Liver (tissue), 3 donors: ENCODE measurements around the gene ANKLE1.

ENCODE experiments used
- EGR1 ChIP-seq, 2 donors: IDR thresholded peaks; 2 replicates each; pipeline ENCODE4 v1.6.1; 2016 to 2018; ENCODE audit warnings: antibody characterized with exemption in 2 of 2, low read depth in 2 of 2
- HNF4A ChIP-seq, 2 donors: conservative IDR thresholded peaks; 2 replicates each; pipeline ENCODE4 v1.6.1; 2016; ENCODE audit warnings: antibody characterized with exemption in 2 of 2, mild to moderate bottlenecking in 2 of 2
- JUND ChIP-seq, 2 donors: IDR thresholded peaks; 2 replicates each; pipeline ENCODE4 v1.6.1; 2016; ENCODE audit warnings: antibody characterized with exemption in 2 of 2
- RAD21 ChIP-seq, 2 donors: IDR thresholded peaks; 2 replicates each; pipeline ENCODE4 v1.6.1; 2016; ENCODE audit warnings: antibody characterized with exemption in 2 of 2, mild to moderate bottlenecking in 2 of 2
- TF ChIP-seq, protein P1 (sequence below): fragments of 150-350 bp; IDR thresholded peaks from 2 replicates; pipeline ENCODE4 v1.5.1; 2017; ENCODE audit warnings: improper control_type of control experiment, low read depth, low read length; ENCODE audit not compliant: missing input control
- TF ChIP-seq, protein P2 (sequence below): IDR thresholded peaks from 2 replicates; pipeline ENCODE4 v1.6.1; 2016; ENCODE audit warnings: antibody characterized with exemption
- donor health status: healthy.
- donor health status: healthy.

DNA sequence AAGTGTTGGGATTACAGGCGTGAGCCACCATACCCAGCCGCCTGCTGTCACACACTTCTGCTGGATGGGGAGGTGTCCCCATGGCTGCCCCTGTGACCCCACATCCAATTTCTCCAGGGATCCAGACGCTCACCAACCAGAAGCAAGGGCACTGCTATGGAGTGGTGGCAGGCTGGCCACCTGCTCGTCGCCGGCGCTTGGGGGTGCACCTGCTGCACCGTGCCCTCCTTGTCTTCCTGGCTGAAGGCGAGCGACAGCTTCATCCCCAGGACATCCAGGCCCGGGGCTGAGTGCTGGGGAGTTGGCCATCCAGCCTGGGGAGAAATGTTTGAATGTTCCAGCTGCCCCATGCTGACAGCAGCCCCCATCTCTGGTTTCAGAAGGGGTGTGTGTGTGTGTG is 4.6 kb downstream of the ANKLE1 start:
- TF ChIP-seq, protein P1, sequence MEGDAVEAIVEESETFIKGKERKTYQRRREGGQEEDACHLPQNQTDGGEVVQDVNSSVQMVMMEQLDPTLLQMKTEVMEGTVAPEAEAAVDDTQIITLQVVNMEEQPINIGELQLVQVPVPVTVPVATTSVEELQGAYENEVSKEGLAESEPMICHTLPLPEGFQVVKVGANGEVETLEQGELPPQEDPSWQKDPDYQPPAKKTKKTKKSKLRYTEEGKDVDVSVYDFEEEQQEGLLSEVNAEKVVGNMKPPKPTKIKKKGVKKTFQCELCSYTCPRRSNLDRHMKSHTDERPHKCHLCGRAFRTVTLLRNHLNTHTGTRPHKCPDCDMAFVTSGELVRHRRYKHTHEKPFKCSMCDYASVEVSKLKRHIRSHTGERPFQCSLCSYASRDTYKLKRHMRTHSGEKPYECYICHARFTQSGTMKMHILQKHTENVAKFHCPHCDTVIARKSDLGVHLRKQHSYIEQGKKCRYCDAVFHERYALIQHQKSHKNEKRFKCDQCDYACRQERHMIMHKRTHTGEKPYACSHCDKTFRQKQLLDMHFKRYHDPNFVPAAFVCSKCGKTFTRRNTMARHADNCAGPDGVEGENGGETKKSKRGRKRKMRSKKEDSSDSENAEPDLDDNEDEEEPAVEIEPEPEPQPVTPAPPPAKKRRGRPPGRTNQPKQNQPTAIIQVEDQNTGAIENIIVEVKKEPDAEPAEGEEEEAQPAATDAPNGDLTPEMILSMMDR = no peak
- TF ChIP-seq EGR1 (IDR thresholded peaks at IDR 0.05; ENCODE audit: low read depth in 2 of 2) = no peak
- no peak for TF ChIP-seq RAD21 (IDR thresholded peaks at IDR 0.05)
- TF ChIP-seq HNF4A (conservative IDR thresholded peaks at IDR 0.05) = no peak
- no peak for TF ChIP-seq JUND (IDR thresholded peaks at IDR 0.05)
- TF ChIP-seq, protein P2, sequence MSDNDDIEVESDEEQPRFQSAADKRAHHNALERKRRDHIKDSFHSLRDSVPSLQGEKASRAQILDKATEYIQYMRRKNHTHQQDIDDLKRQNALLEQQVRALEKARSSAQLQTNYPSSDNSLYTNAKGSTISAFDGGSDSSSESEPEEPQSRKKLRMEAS = no peak
